Measurements from ENCODE around the gene DOCK7.

DNA sequence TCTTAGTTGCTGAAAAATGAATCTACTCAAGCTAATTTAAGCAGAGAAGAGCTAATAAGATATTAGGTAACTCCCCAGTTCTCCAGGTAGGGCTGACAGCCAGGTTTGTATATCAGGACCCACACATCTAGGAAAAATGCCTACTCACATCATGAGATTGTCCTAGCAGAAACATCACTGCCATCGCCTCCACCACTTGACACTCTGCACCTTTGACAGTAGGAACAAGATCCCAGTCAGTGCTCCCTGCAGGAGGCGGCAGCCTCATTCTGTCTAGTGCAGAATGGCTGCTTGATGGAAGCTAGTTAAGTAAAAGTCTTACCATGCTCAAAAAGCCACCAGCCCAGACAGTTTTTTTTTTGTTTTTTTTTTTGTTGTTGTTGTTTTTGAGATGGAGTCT is 282.9 kb downstream of the DOCK7 start:
- TF ChIP-seq, protein P1, sequence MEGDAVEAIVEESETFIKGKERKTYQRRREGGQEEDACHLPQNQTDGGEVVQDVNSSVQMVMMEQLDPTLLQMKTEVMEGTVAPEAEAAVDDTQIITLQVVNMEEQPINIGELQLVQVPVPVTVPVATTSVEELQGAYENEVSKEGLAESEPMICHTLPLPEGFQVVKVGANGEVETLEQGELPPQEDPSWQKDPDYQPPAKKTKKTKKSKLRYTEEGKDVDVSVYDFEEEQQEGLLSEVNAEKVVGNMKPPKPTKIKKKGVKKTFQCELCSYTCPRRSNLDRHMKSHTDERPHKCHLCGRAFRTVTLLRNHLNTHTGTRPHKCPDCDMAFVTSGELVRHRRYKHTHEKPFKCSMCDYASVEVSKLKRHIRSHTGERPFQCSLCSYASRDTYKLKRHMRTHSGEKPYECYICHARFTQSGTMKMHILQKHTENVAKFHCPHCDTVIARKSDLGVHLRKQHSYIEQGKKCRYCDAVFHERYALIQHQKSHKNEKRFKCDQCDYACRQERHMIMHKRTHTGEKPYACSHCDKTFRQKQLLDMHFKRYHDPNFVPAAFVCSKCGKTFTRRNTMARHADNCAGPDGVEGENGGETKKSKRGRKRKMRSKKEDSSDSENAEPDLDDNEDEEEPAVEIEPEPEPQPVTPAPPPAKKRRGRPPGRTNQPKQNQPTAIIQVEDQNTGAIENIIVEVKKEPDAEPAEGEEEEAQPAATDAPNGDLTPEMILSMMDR (conservative IDR thresholded peaks at IDR 0.05; ENCODE audit: low read depth, low read length) = no peak
- no peak for TF ChIP-seq EZH2phosphoT487 (IDR thresholded peaks at IDR 0.05; ENCODE audit: borderline replicate concordance, low read length)
- TF ChIP-seq EZH2 (IDR thresholded peaks at IDR 0.05; ENCODE audit: low read length, unreplicated experiment) = no peak
